ENCODE data around the gene NAGK. TPM values are rescaled to one million over a fixed set of nuclear protein-coding genes. Genes with fewer than 3 reads are reported as not detected.

Gene NAGK
- total and polyA plus RNA-seq, 11 donors: 38.3 to 143 (median 49.9) TPM

DNA sequence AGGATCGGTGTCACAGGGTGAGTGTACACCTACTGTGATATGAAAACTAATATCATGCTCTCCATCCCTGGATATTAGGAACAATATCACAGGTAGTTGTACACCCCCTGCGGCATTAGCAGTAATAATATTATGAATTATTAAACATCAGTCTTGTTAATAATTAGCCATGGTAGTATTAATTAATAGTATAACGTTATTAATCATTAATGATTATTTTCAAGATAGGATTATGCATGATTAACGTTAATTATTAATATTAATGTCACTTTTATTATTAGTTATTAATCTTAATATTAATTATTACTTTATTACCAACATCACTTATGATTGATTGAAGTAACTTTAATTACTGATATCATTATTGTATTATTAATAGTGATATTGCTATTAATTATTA lies 26.2 kb upstream of the NAGK start:
- Histone ChIP-seq H3K27ac (no peak overlapping the region), H3K27me3 (peaks cover 0 to 3% (median 0%) of the 10 kb centered on the region in 9 donors), H3K4me3 (no peak overlapping the region), H3K36me3 (no peaks in the 10 kb centered on the region), H3K4me1 (no peaks in the 10 kb centered on the region), H3K9me3 (no peaks in the 10 kb centered on the region)
- no peak for TF ChIP-seq POLR2A (IDR thresholded peaks at IDR 0.05)
- TF ChIP-seq, protein P1, sequence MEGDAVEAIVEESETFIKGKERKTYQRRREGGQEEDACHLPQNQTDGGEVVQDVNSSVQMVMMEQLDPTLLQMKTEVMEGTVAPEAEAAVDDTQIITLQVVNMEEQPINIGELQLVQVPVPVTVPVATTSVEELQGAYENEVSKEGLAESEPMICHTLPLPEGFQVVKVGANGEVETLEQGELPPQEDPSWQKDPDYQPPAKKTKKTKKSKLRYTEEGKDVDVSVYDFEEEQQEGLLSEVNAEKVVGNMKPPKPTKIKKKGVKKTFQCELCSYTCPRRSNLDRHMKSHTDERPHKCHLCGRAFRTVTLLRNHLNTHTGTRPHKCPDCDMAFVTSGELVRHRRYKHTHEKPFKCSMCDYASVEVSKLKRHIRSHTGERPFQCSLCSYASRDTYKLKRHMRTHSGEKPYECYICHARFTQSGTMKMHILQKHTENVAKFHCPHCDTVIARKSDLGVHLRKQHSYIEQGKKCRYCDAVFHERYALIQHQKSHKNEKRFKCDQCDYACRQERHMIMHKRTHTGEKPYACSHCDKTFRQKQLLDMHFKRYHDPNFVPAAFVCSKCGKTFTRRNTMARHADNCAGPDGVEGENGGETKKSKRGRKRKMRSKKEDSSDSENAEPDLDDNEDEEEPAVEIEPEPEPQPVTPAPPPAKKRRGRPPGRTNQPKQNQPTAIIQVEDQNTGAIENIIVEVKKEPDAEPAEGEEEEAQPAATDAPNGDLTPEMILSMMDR (IDR thresholded peaks at IDR 0.05): no peak
- WGBS, 4 donors: 66 to 79% (median 69%) methylated on average over 4 of the region's 4 CpGs
- ATAC-seq (no peak), DNase-seq (no peak)
- intact Hi-C loops (cut with DNase I): no loop called here

DNA sequence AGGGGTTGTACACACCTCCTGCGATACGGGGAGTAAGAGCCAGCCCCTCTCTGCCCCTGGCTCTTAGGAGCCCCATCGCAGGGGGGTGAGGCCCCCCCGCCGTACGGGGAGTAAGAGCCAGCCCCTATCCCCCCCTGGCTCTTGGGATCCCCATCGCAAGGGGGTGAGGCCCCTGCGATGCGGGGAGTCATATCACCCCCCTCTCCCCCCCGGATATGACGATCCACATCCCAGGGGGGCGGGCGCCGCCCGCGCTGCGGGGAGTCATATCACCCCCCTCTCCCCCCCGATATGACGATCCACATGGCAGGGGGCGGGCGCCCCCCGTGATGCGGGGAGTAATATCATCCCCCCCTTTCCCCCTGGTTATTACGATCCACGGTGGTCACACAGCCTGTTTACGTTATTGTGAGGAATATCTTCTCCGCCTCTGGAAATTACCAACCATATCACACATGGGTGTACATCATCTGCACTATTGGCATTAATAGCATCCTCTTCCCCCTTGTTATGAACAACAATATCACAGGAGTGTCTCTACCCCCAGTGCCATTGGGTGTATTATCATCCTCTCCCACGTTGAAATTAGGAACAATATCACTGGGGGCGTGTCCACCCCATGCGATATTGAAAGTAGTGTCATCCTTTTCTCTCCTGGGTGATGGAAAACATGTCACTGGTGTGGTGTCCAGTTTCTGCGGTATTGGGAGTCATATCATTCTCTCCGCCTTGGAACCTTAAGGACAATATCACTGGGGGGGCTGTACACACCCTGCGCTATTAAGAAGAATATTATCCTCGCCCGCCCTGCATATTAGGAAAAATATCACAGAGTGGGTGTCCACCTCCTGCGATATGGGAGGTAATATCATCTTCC lies 24.7 kb upstream of the NAGK start:
- Histone ChIP-seq H3K27me3 (peaks cover 0 to 3% (median 0%) of the 10 kb centered on the region in 9 donors), H3K4me3 (no peak overlapping the region), H3K9me3 (no peaks in the 10 kb centered on the region), H3K27ac (no peak overlapping the region), H3K4me1 (no peaks in the 10 kb centered on the region), H3K36me3 (no peaks in the 10 kb centered on the region)
- ATAC-seq: no peak
- intact Hi-C loops (cut with DNase I): no loop called here
- DNase-seq: no peak
- 80 to 89% (median 82%) methylated on average over 25 to 36 of the region's 36 CpGs for WGBS, 4 donors
- TF ChIP-seq, protein P1 (IDR thresholded peaks at IDR 0.05): no peak
- TF ChIP-seq POLR2A (IDR thresholded peaks at IDR 0.05): no peak

DNA sequence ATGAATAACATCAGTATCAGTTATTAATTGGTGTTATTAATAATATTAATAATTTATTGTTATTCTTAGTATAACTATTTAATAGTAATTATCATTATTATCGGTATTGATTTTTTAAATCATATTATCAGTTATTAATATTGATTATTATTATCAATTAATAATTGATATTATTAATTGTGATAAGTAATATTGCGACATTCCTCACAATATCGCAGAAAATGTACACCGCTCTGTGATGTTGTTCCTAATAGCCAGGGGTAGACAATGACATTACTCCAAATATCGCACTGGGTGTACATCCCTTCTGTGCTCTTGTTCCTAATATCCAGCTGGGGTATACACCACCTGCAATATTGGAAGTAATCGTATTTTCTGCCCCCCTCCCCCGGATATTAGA lies 23.3 kb upstream of the NAGK start:
- Histone ChIP-seq H3K4me3 (no peak overlapping the region), H3K9me3 (no peaks in the 10 kb centered on the region), H3K27ac (no peak overlapping the region), H3K4me1 (no peaks in the 10 kb centered on the region), H3K27me3 (peaks cover 0 to 3% (median 0%) of the 10 kb centered on the region in 9 donors), H3K36me3 (no peaks in the 10 kb centered on the region)
- 89 to 92% (median 90%) methylated on average over 7 of the region's 7 CpGs for WGBS, 4 donors
- no peak for TF ChIP-seq POLR2A (IDR thresholded peaks at IDR 0.05)
- TF ChIP-seq, protein P1 (IDR thresholded peaks at IDR 0.05): no peak
- DNase-seq: no peak
- intact Hi-C loops (cut with DNase I): no loop called here
- no peak for ATAC-seq

DNA sequence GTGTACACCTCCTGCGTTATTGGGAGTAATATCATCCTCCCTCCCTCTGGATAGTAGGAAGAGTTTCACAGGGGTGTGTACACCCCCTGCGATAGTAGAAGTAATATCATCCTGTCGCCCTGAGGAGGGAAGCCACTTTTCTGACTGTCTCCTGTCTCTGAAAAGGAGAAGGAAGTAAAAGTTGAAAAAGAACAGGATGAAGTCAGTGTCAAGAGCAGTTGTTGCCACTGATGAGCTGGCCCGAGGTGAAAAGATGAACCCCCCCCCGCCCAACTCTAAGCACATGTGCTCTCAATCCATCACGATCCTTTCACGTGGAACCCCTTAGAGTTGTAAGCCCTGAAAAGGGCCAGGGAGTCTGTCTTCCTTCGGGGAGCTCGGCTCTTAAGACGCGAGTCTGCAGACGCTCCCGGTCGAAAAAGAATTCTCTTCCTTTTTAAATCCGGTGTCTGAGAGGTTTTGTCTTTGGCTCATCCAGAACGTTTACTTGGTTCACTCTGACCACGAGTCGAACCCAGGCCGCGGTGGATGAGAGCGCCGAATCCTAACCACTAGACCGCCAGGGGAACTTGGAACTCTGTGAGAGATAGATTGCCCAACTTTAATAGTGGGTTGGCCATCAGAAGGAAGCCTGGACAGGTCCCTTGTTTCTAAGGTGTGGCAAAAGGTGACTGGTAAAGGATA lies 22.4 kb upstream of the NAGK start:
- intact Hi-C loops (cut with DNase I): no loop called here
- Histone ChIP-seq H3K36me3 (no peaks in the 10 kb centered on the region), H3K4me3 (no peak overlapping the region), H3K27me3 (peaks cover 0 to 3% (median 0%) of the 10 kb centered on the region in 9 donors), H3K9me3 (no peaks in the 10 kb centered on the region), H3K4me1 (no peaks in the 10 kb centered on the region), H3K27ac (no peak overlapping the region)
- DNase-seq: no peak
- ATAC-seq: no peak
- no peak for TF ChIP-seq POLR2A (IDR thresholded peaks at IDR 0.05)
- TF ChIP-seq, protein P1 (IDR thresholded peaks at IDR 0.05): no peak
- 78 to 81% (median 80%) methylated on average over 23 of the region's 23 CpGs for WGBS, 4 donors
